HT1080 (cell line): Measurements from ENCODE around the gene SLC25A34. TPM values are rescaled to one million over a fixed set of nuclear protein-coding genes. Genes with fewer than 3 reads are reported as not detected.
A peak's percentile ranks its signal among the peaks of the same experiment; 100 is the strongest.

Source experiments
- DNase-seq: peaks from one replicate; pipeline ENCODE4 v3.0.0-alpha.2; 2015; ENCODE audit warnings: low read depth
- total RNA-seq: library from RNA; depleted of rRNA; stranded (reverse); fragments of >200 nt; shearing (Covaris generic); gene quantifications from 2 replicates; pipeline ENCODE4 v1.2.3, GENCODE V29; 2014; rRNA removed

SLC25A34 gene
- total RNA-seq, 1 experiment from 2014 or later, result 0.16 TPM

DNA sequence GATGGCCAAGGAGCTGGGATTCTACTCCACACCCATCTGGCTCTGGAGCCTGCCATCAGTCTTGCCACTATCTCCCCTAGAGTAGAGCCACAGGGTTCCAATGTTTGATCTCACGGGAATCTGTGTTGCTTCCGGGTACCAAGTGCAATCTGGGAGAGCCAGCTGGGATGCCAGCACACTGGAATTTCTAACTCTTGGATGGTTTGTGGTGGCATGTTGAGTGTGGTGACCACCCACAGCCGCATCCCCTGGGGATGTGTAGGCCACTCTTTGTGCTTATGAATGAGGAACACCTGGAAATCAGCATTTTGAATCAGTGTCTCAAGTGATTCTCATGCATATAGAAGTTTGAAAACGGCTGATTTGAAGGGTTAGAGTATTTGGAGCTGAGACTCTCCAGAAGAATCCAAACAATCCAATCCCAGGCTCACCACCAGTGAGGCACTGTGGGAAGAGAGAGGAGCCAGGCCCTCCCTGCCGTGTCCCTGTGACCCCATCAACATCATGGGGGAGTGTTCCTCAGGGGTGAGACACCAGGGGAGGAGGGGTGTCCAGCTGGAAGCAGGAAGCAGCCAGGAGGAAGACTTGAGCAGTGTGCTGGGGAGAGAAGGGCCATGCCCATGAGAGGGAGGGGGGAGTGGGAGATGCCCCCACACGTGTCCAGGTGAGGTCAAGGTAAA is 35.9 kb downstream of the SLC25A34 start:
- no peak for DNase-seq

DNA sequence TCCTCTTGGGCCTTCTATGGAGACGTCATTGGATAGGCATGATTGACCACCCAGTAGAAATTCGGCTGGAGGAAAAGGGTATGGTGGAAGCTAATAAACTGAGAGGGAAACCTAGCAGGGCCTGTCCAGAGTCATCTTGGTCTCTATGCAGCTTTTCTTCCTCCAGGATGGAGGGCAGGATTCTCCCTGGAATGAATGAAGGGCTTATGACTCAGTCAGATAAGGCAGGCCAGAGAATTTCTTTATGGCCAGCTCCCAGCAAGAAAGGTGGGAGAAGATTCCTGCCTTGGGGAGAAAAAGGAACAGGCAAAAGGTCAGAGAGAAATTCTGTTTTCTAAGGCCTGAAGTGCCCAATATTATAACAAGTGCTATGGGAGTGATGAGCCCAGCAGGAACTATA is 39.6 kb downstream of the SLC25A34 start:
- no peak for DNase-seq

DNA sequence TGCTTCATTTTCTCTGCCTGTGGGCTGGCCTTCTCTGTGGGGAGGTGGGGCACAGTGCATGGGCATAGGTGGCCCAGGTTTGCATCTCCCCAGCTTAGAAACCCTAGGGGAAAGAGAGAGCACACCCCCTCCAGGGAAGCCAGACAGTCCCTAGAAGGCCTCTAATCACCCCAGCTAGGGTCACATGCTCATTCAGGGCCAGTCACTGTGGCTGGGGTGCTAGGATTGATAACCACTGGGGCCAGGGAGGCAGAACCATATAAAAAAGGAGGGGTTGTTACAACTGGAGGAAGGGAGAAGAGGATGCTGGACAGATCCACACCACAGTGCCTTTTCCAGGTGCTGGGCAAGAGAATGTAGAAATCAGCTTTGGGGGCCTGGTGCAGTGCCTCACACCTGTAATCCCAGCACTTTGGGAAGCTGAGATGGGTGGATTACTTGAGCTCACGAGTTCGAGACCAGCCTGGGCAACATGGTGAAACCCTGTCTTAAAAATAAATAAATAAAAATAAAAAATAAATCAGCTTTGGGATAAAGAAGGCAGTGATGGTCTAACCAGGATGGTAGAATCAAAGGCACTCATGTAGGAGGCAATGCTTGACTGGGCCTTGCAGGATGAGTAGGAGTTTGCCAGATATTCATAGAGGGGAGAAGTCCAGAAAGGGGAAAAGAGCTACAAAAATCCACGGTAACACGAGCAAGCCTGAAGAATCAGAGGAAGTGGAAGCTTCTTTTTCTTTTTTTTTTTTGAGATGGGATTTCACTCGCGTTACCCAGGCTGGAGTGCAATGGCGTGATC is 42.0 kb downstream of the SLC25A34 start:
- no peak for DNase-seq

DNA sequence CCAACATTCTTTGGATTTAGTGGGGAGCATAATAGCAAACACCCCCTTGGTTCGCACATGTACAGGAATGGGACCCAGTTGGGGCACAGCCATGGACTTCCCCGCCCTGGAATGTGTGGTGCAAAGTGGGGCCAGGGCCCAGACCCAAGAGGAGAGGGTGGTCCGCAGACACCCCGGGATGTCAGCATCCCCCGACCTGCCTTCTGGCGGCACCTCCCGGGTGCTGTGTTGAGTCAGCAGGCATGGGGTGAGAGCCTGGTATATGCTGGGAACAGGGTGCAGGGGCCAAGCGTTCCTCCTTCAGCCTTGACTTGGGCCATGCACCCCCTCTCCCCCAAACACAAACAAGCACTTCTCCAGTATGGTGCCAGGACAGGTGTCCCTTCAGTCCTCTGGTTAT is 49.6 kb downstream of the SLC25A34 start:
- no peak for DNase-seq

DNA sequence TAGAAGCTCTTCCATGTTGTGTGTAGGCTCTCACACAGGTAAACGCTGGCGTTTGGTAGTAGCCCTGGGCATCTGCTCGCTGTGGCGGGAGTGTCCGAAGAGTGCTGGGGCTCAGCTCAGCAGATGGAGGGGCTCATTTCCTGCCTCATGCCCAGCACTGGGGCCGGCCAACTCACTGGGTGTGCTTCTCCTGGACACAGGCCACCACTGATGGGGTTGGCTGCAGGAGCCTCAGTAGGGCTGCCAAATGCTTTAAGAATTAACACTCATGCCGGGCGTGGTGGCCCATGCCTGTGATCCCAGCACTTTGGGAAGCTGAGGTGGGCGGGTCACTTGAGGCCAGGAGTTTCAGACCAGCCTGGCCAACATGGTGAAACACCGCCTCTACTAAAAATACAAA is 50.5 kb downstream of the SLC25A34 start:
- peak; percentile 52 for DNase-seq

DNA sequence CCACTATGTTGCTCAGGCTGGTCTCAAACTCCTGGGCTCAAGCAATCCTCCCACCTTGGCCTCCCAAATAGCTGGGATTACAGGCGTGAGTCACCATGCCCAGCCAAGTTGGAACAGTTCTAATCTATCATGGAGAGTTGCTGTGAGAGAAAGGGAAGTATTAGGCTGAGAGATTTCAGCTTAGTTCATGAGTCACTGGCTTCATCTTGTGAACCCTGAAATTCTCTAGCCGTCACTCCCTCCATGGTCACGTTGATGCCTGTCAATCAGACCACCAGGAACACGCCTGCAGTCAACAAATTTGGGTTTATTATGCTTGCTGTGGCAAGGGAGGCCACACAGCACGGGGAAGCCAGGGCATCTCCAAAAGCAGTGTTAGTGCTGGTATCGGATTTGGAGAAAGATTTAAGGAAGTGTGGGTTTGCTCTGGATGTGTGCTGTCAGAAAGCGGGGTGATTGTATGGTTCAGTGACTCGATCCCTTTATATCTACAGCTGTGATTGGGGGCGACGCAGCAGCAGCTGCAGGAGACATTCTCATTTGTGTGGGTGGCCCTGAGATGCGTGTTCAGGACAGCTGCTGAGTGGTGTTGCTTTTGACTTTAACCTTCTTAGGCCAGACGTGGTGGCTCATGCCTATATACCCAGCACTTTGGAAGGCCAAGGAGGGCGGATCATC is 52.7 kb downstream of the SLC25A34 start:
- DNase-seq, result peak; percentile 76

Other genes starting within 250 kb of the SLC25A34 start
- 3.1 and 6.2 TPM in 2 replicates for gene CASP9, start 212.0 kb upstream of the SLC25A34 start, total RNA-seq
- 7.3 and 10.5 TPM in 2 replicates for gene DNAJC16, start 209.4 kb upstream of the SLC25A34 start, total RNA-seq
- not detected in 2 replicates for gene AGMAT, start 151.2 kb upstream of the SLC25A34 start, total RNA-seq
- 12.4 and 13.8 TPM in 2 replicates for gene DDI2, start 118.8 kb upstream of the SLC25A34 start, total RNA-seq
- 44.4 and 45.2 TPM in 2 replicates for gene PLEKHM2, start 51.9 kb upstream of the SLC25A34 start, total RNA-seq
- not detected in 2 replicates for gene TMEM82, start 6.2 kb downstream of the SLC25A34 start, total RNA-seq
- gene FBLIM1, start 22.5 kb downstream of the SLC25A34 start, total RNA-seq, result 80.6 and 82.6 TPM in 2 replicates
- gene UQCRHL, start 71.4 kb downstream of the SLC25A34 start, total RNA-seq, result 12.4 and 31.0 TPM in 2 replicates
- gene SPEN, start 111.4 kb downstream of the SLC25A34 start, total RNA-seq, result 13.7 and 15.3 TPM in 2 replicates
- 40.0 and 52.2 TPM in 2 replicates for gene ZBTB17, start 239.8 kb downstream of the SLC25A34 start, total RNA-seq